ENCODE data around the gene ABHD11.

ABHD11 gene

GRCh38 chr7:73702665-73703064, 35.9 kb downstream of the ABHD11 start:
- DNase-seq (ENCODE audit: low spot score) = no peak
- FAIRE-seq = no peak

DNA sequence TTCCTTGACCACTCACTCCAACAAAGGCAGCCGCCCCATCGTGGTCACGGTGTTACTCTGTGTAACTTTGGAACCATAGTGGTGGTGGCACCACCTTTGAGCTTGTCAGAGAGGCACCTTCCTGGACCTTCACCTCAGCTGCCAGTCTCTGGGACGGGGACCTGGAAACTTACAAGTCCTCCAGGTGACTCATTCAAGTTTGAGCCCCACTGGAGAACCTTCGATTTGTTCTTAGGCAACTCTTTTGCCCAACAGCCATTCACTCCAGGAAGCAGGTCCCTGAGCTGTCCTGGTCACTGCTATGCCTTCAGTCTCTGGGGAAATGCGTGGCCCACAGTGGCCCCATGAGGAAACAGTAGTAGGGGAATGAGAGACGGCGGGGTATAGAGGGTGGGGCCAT, 36.4 kb downstream of the ABHD11 start:
- no peak for FAIRE-seq
- no peak for DNase-seq (ENCODE audit: low spot score)

DNA sequence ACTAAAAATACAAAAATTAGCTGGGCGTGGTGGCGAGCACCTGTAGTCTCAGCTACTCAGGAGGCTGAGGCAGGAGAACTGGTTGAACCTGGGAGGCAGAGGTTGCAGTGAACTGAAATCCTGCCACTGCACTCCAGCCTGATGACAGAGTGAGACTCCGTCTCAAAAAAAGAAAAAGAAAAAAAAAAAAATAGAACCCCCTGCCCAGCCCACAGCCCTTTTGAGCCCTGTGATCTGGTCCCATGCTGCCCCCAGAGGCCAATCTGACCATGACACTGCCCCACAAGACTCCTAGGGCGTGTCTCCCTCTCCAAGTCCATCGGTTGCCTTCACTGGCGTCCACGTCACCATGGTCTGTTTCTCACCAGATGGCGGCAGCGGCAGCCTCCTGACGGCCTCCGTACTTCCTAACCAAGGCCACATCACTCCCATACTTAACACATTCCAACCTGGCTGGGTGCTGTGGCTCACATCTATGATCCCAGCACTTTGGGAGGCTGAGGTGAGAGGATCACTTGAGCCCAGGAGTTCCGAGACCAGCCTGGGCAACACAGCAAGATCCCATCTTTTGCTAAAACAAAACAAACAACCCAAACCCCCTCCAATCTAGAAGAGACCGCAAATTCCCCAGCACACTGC, 37.1 kb downstream of the ABHD11 start:
- FAIRE-seq (no peak), DNase-seq (ENCODE audit: low spot score) (no peak)

- no peak for DNase-seq (ENCODE audit: low spot score)
- FAIRE-seq = no peak
These were observed 37.9 kb downstream of the ABHD11 start for GRCh38 chr7:73700581-73701134.

DNA sequence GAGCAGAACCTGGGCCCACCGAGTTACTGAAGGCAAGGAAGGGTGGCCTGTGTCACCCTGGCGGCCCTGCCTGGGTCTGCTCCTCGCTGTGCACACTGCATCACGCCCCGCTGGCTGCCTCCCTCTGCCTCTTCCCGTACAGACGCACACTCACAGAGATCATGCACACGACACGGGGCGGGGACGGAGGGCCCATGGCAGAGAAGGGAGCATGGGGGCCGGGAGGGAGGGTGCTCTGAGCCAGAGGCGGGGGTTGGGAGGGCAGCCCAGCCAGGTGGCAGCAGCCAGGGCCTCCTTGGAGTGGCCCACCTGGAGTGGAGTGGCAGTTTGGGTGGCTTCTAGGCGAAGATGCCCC, 38.6 kb downstream of the ABHD11 start:
- FAIRE-seq (no peak), DNase-seq (ENCODE audit: low spot score) (no peak)

DNA sequence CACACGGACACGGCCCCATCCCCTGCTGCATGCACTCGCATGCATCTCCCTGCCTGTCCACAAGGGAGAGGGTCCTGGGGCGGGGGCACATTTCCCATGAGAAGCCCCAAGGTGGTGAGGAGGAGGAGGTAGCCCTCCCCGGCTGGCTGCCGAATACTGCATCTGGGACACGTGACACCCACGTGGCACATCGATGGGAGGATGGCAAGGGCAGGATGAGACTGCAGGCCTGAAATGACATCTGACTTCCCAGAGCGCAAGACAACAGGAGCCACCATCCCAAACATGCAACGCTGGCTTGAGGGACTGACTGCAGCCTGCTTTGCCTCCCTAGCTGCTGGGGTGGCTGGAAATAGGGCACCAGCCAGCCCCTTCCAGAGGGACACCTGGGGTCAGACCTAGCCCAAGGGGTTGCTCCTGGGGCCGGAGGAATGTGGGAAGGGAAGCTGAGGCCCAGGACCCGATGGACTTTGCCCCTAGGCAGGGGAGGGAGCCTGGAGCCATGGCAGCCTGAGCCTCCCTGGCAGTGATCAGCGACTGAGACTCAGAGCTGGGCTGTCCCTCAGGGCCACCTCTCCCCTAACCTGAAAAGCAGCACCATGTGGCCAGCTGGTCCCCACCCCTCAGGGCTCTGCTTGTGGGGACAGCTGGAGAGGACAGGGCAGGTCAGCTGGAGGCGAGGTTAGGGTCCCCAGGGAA, 39.1 kb downstream of the ABHD11 start:
- no peak for FAIRE-seq
- no peak for DNase-seq (ENCODE audit: low spot score)

DNA sequence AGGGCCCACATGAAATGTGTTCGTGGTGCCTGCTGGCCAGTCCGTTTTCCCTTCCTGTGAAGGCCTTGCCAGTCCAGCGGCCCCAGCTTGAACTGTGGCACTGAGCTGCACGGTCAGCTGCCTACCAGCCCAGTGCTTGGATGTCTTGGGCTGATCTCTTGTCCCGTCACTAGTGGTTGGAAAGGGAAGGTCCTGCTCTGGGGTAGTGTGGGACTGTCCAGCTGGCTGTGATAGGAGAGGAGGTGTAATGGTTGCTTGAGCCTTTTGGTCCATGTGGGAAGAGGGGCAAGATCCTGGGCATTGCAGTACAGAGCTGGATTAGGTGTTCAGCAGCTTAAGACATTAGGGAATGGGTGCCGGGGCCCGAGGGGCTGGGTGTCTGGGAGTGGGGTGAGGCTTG, 40.2 kb downstream of the ABHD11 start:
- no peak for FAIRE-seq
- no peak for DNase-seq (ENCODE audit: low spot score)

- no peak for FAIRE-seq
- DNase-seq (ENCODE audit: low spot score) = no peak
These were observed 42.2 kb downstream of the ABHD11 start for GRCh38 chr7:73696372-73696771.

- DNase-seq (ENCODE audit: low spot score) (no peak), FAIRE-seq (no peak)
These were observed 48.0 kb downstream of the ABHD11 start for GRCh38 chr7:73690646-73691045.

DNA sequence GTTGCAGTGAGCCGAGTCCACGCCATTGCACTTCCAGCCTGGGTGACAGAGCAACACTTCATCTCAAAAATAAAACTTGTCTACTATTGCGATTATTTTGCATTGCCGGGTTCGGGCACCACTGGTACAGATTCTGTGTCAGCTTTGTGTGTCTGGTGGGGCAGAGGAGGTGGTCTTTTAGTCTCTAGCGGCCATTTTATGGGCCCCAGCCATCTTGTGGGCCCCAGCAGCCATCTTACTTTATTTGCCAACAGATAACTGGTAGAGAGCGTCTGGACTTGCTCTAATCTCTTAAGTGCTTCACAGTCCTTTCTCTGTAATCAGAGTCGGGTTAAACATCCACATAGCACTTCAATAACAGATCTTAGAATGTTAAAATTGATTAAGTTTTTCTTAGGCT, 50.3 kb downstream of the ABHD11 start:
- FAIRE-seq (no peak), DNase-seq (ENCODE audit: low spot score) (no peak)
